ENCODE measurements around the gene RPS24. TPM values are rescaled to one million over a fixed set of nuclear protein-coding genes. Genes with fewer than 3 reads are reported as not detected.

The RPS24 gene
- total RNA-seq, 3 donors from 2014 or later = 1,842 to 2,104 (median 1,901) TPM

GRCh38 chr10:78038105-78038504 lies 4.4 kb downstream of the RPS24 start:
- no peaks in the 10 kb centered on the region for H3K27me3 Mint-ChIP-seq (ENCODE audit: low read depth)
- no peak for DNase-seq
- H3K9me3 Mint-ChIP-seq = no peaks in the 10 kb centered on the region
- H3K36me3 Mint-ChIP-seq (ENCODE audit: insufficient read depth) = peaks cover 78% of the 10 kb centered on the region
- no peak for ATAC-seq
- H3K4me3 Mint-ChIP-seq = peak overlapping the region; percentile 97
- peaks cover 65% of the 10 kb centered on the region for H3K4me1 Mint-ChIP-seq (ENCODE audit: low read depth)

- Mint-ChIP-seq H3K4me3 (peak overlapping the region; percentile 68), H3K36me3 (ENCODE audit: insufficient read depth) (peaks cover 78% of the 10 kb centered on the region), H3K4me1 (ENCODE audit: low read depth) (peaks cover 65% of the 10 kb centered on the region), H3K9me3 (no peaks in the 10 kb centered on the region), H3K27me3 (ENCODE audit: low read depth) (no peaks in the 10 kb centered on the region)
- ATAC-seq (no peak), DNase-seq (no peak)
Measured at GRCh38 chr10:78038791-78039547, 5.3 kb downstream of the RPS24 start.

GRCh38 chr10:78039743-78040142 lies 6.1 kb downstream of the RPS24 start:
- no peak for DNase-seq
- H3K27me3 Mint-ChIP-seq (ENCODE audit: low read depth) = no peaks in the 10 kb centered on the region

GRCh38 chr10:78041170-78042057 lies 7.8 kb downstream of the RPS24 start:
- H3K4me3 Mint-ChIP-seq = peak overlapping the region; percentile 41
- H3K36me3 Mint-ChIP-seq (ENCODE audit: insufficient read depth) = peaks cover 55% of the 10 kb centered on the region

More at GRCh38 chr10:78039743-78040142, 6.1 kb downstream of the RPS24 start:
- H3K4me1 Mint-ChIP-seq (ENCODE audit: low read depth) = peaks cover 68% of the 10 kb centered on the region
- H3K4me3 Mint-ChIP-seq = peak overlapping the region; percentile 68
- H3K36me3 Mint-ChIP-seq (ENCODE audit: insufficient read depth) = peaks cover 72% of the 10 kb centered on the region
- ATAC-seq = no peak
- H3K9me3 Mint-ChIP-seq = no peaks in the 10 kb centered on the region

GRCh38 chr10:78042058-78042751 lies 8.5 kb downstream of the RPS24 start:
- ATAC-seq = peak; percentile 16 to 20

More at GRCh38 chr10:78041170-78042057, 7.8 kb downstream of the RPS24 start:
- no peaks in the 10 kb centered on the region for H3K9me3 Mint-ChIP-seq
- H3K27me3 Mint-ChIP-seq (ENCODE audit: low read depth) = no peaks in the 10 kb centered on the region
- peaks cover 60% of the 10 kb centered on the region for H3K4me1 Mint-ChIP-seq (ENCODE audit: low read depth)
- peak; percentile 8 to 17 for ATAC-seq
- DNase-seq = no peak

GRCh38 chr10:78042752-78043104 lies 9.1 kb downstream of the RPS24 start:
- Mint-ChIP-seq H3K4me1 (ENCODE audit: low read depth) (peaks cover 52% of the 10 kb centered on the region), H3K4me3 (no peak overlapping the region), H3K27me3 (ENCODE audit: low read depth) (no peaks in the 10 kb centered on the region), H3K36me3 (ENCODE audit: insufficient read depth) (peaks cover 44% of the 10 kb centered on the region), H3K9me3 (no peaks in the 10 kb centered on the region)
- peak in 1 of 2 donors; percentile 1 for ATAC-seq
- DNase-seq = no peak

More at GRCh38 chr10:78042058-78042751, 8.5 kb downstream of the RPS24 start:
- no peak for DNase-seq
- Mint-ChIP-seq H3K9me3 (no peaks in the 10 kb centered on the region), H3K27me3 (ENCODE audit: low read depth) (no peaks in the 10 kb centered on the region), H3K4me3 (no peak overlapping the region), H3K36me3 (ENCODE audit: insufficient read depth) (peaks cover 47% of the 10 kb centered on the region), H3K4me1 (ENCODE audit: low read depth) (peaks cover 54% of the 10 kb centered on the region)

- H3K36me3 Mint-ChIP-seq (ENCODE audit: insufficient read depth) = peaks cover 34% of the 10 kb centered on the region
- no peaks in the 10 kb centered on the region for H3K9me3 Mint-ChIP-seq
- peaks cover 42% of the 10 kb centered on the region for H3K4me1 Mint-ChIP-seq (ENCODE audit: low read depth)
- no peaks in the 10 kb centered on the region for H3K27me3 Mint-ChIP-seq (ENCODE audit: low read depth)
- H3K4me3 Mint-ChIP-seq = no peak overlapping the region
- no peak for ATAC-seq
- no peak for DNase-seq
Measured at GRCh38 chr10:78044179-78044578, 10.5 kb downstream of the RPS24 start.

GRCh38 chr10:78044699-78045098 lies 11.0 kb downstream of the RPS24 start:
- ATAC-seq = no peak
- no peaks in the 10 kb centered on the region for H3K27me3 Mint-ChIP-seq (ENCODE audit: low read depth)

GRCh38 chr10:78045237-78045636 lies 11.6 kb downstream of the RPS24 start:
- no peak overlapping the region for H3K4me3 Mint-ChIP-seq
- H3K9me3 Mint-ChIP-seq = no peaks in the 10 kb centered on the region
- peaks cover 33% of the 10 kb centered on the region for H3K4me1 Mint-ChIP-seq (ENCODE audit: low read depth)
- ATAC-seq = no peak
- H3K27me3 Mint-ChIP-seq (ENCODE audit: low read depth) = no peaks in the 10 kb centered on the region
- DNase-seq = no peak
- peaks cover 27% of the 10 kb centered on the region for H3K36me3 Mint-ChIP-seq (ENCODE audit: insufficient read depth)

More at GRCh38 chr10:78044699-78045098, 11.0 kb downstream of the RPS24 start:
- peaks cover 37% of the 10 kb centered on the region for H3K4me1 Mint-ChIP-seq (ENCODE audit: low read depth)
- no peaks in the 10 kb centered on the region for H3K9me3 Mint-ChIP-seq
- peaks cover 29% of the 10 kb centered on the region for H3K36me3 Mint-ChIP-seq (ENCODE audit: insufficient read depth)
- H3K4me3 Mint-ChIP-seq = no peak overlapping the region
- DNase-seq = no peak

GRCh38 chr10:78045856-78046255 lies 12.2 kb downstream of the RPS24 start:
- no peaks in the 10 kb centered on the region for H3K27me3 Mint-ChIP-seq (ENCODE audit: low read depth)
- DNase-seq (no peak), ATAC-seq (no peak)
- no peaks in the 10 kb centered on the region for H3K9me3 Mint-ChIP-seq
- peaks cover 21% of the 10 kb centered on the region for H3K36me3 Mint-ChIP-seq (ENCODE audit: insufficient read depth)
- H3K4me3 Mint-ChIP-seq = no peak overlapping the region
- H3K4me1 Mint-ChIP-seq (ENCODE audit: low read depth) = peaks cover 28% of the 10 kb centered on the region

GRCh38 chr10:78046711-78047269 lies 13.1 kb downstream of the RPS24 start:
- DNase-seq (no peak), ATAC-seq (no peak)
- Mint-ChIP-seq H3K4me3 (no peak overlapping the region), H3K27me3 (ENCODE audit: low read depth) (no peaks in the 10 kb centered on the region), H3K4me1 (ENCODE audit: low read depth) (peaks cover 19% of the 10 kb centered on the region), H3K9me3 (no peaks in the 10 kb centered on the region), H3K36me3 (ENCODE audit: insufficient read depth) (peaks cover 12% of the 10 kb centered on the region)

GRCh38 chr10:78047314-78047891 lies 13.7 kb downstream of the RPS24 start:
- Mint-ChIP-seq H3K4me1 (ENCODE audit: low read depth) (peaks cover 19% of the 10 kb centered on the region), H3K9me3 (no peaks in the 10 kb centered on the region), H3K36me3 (ENCODE audit: insufficient read depth) (peaks cover 8% of the 10 kb centered on the region), H3K4me3 (no peak overlapping the region), H3K27me3 (ENCODE audit: low read depth) (no peaks in the 10 kb centered on the region)
- ATAC-seq = peak; percentile 68 to 69
- DNase-seq = peak; percentile 78

- no peaks in the 10 kb centered on the region for H3K27me3 Mint-ChIP-seq (ENCODE audit: low read depth)
- DNase-seq = no peak
- H3K36me3 Mint-ChIP-seq (ENCODE audit: insufficient read depth) = peaks cover 11% of the 10 kb centered on the region
- no peaks in the 10 kb centered on the region for H3K9me3 Mint-ChIP-seq
- peaks cover 11% of the 10 kb centered on the region for H3K4me1 Mint-ChIP-seq (ENCODE audit: low read depth)
- ATAC-seq = no peak
- H3K4me3 Mint-ChIP-seq = no peak overlapping the region
Measured at GRCh38 chr10:78049851-78050250, 16.2 kb downstream of the RPS24 start.

All from activated T-cell treated with anti-CD3 and anti-CD28 coated beads, Interleukin-2, amount 50 U/mL, for 4 hours (primary cell).